Caco-2 (cell line): ENCODE measurements around the gene TUBB3. TPM values are rescaled to one million over a fixed set of nuclear protein-coding genes. Genes with fewer than 3 reads are reported as not detected.

ENCODE experiments used
- BruUV-seq: library from RNA; stranded (reverse); fragments of 400-500 nt; replicated peaks from 2 replicates; lab custom pipeline; 2021; lab: Mats Ljungman, UMichigan
- CTCF ChIA-PET: fragments of 300-600 bp; sonication (Branson Sonifier 250); formaldehyde crosslinking; loops from one replicate; lab custom pipeline; 2022; ENCODE audit warnings: antibody characterized with exemption; lab: Charles Lee
- POLR2A ChIA-PET: fragments of 300-600 bp; sonication (Branson Sonifier 250); formaldehyde crosslinking; loops from one replicate; lab custom pipeline; 2022; ENCODE audit warnings: antibody characterized with exemption; lab: Charles Lee
- DNase-seq, 2 experiments: peaks; one replicate each; pipeline versions ENCODE4 v3.0.0 to v3.0.0-alpha.2; 2020 to 2022
- H3K27me3 ChIP-seq: replicated peaks from 2 replicates; pipeline ENCODE4 v1.6.0; 2011; ENCODE audit warnings: low read length; ENCODE audit not compliant: control insufficient read depth, insufficient read depth
- H3K36me3 ChIP-seq: 2 replicates; pipeline ENCODE4 v1.5.1; 2011; ENCODE audit warnings: low read length; ENCODE audit not compliant: control insufficient read depth, insufficient read depth
- H3K4me1 ChIP-seq: fragments of 250-450 bp; sonication (Bioruptor Pico); 2 replicates; pipeline ENCODE4 v1.5.1; 2020; ENCODE audit warnings: mild to moderate bottlenecking
- H3K4me3 ChIP-seq: 2 replicates; pipeline ENCODE4 v1.5.1; 2011; ENCODE audit warnings: low read depth, mild to moderate bottlenecking, control low read depth, low read length
- H3K9me3 ChIP-seq: fragments of 250-450 bp; sonication (Bioruptor Pico); 2 replicates; pipeline ENCODE4 v1.5.1; 2020; ENCODE audit warnings: mild to moderate bottlenecking, moderate library complexity
- H3K27ac Mint-ChIP-seq: one replicate; pipeline ENCODE4 v1.8.0; 2022; ENCODE audit warnings: mixed read lengths; ENCODE audit not compliant: unreplicated experiment
- H3K27me3 Mint-ChIP-seq: one replicate; pipeline ENCODE4 v1.8.0; 2022; ENCODE audit warnings: mixed read lengths; ENCODE audit not compliant: insufficient read depth, unreplicated experiment
- H3K36me3 Mint-ChIP-seq: one replicate; pipeline ENCODE4 v1.8.0; 2022; ENCODE audit warnings: mild to moderate bottlenecking, mixed read lengths; ENCODE audit not compliant: insufficient read depth, unreplicated experiment
- H3K4me1 Mint-ChIP-seq: one replicate; pipeline ENCODE4 v1.8.0; 2022; ENCODE audit warnings: low read depth, mixed read lengths; ENCODE audit not compliant: unreplicated experiment
- H3K4me3 Mint-ChIP-seq: one replicate; pipeline ENCODE4 v1.8.0; 2022; ENCODE audit warnings: mild to moderate bottlenecking, moderate library complexity, mixed read lengths; ENCODE audit not compliant: unreplicated experiment
- H3K9me3 Mint-ChIP-seq: one replicate; pipeline ENCODE4 v1.8.0; 2022; ENCODE audit warnings: mixed read lengths; ENCODE audit not compliant: unreplicated experiment
- CTCF ChIP-seq, 2 experiments: fragments of 200-600 bp in 1 of 2; IDR thresholded peaks; 1 replicate in 1 of 2; 2 replicates in 1 of 2; pipeline versions ENCODE4 v1.5.1 to v1.8.0; 2011 to 2022; ENCODE audit warnings: antibody characterized with exemption in 1 of 2, control low read depth in 1 of 2, inconsistent platforms in 1 of 2, low read depth in 1 of 2, low read length in 1 of 2, mild to moderate bottlenecking in 1 of 2, moderate library complexity in 1 of 2; ENCODE audit not compliant: insufficient read depth in 1 of 2, severe bottlenecking in 1 of 2, unreplicated experiment in 1 of 2
- intact Hi-C: fragments of 100-400 bp; cut with micrococcal nuclease; formaldehyde crosslinking; loops from one replicate; pipeline ENCODE4 v1.10.0; 2022; ENCODE audit not compliant: unreplicated experiment
- total RNA-seq: library from RNA; stranded (reverse); gene quantifications from 2 replicates; pipeline ENCODE4 v1.2.3, GENCODE V29; 2022

Gene TUBB3
- total RNA-seq, 1 experiment from 2014 or later = 31.3 TPM

GRCh38 chr16:89985219-89985618, 62.1 kb downstream of the TUBB3 start:
- Histone ChIP-seq H3K36me3 (peaks cover 5% of the 10 kb centered on the region), H3K27me3 (no peaks in the 10 kb centered on the region), H3K4me1 (no peaks in the 10 kb centered on the region), H3K9me3 (no peaks in the 10 kb centered on the region), H3K4me3 (no peak overlapping the region)
- ChIA-PET POLR2A (no interaction called here), CTCF (no interaction called here)
- Mint-ChIP-seq H3K27me3 (no peaks in the 10 kb centered on the region), H3K27ac (no peak overlapping the region), H3K9me3 (no peaks in the 10 kb centered on the region), H3K4me3 (no peak overlapping the region), H3K36me3 (peaks cover 80% of the 10 kb centered on the region), H3K4me1 (no peaks in the 10 kb centered on the region)
- intact Hi-C loops = no loop called here
- no peak for DNase-seq
- no TSS peak for BruUV-seq
- TF ChIP-seq CTCF (IDR thresholded peaks at IDR 0.05; ENCODE audit: insufficient read depth in 1 of 2, low read depth in 1 of 2, low read length in 1 of 2, severe bottlenecking in 1 of 2, unreplicated experiment in 1 of 2) = no peak

Other genes with a start within 250 kb of the TUBB3 start
- gene CDK10, start 236.7 kb upstream of the TUBB3 start, total RNA-seq = 135 and 140 TPM in 2 replicates
- 16.4 and 18.5 TPM in 2 replicates for gene SPATA2L, start 221.6 kb upstream of the TUBB3 start, total RNA-seq
- 6.1 and 6.3 TPM in 2 replicates for gene VPS9D1, start 202.4 kb upstream of the TUBB3 start, total RNA-seq
- 28.1 and 35.4 TPM in 2 replicates for gene ZNF276, start 201.8 kb upstream of the TUBB3 start, total RNA-seq
- gene FANCA, start 106.7 kb upstream of the TUBB3 start, total RNA-seq = 173 and 185 TPM in 2 replicates
- 29.6 and 31.3 TPM in 2 replicates for gene SPIRE2, start 94.9 kb upstream of the TUBB3 start, total RNA-seq
- gene TCF25, start 49.8 kb upstream of the TUBB3 start, total RNA-seq = 196 and 244 TPM in 2 replicates
- gene MC1R, start 4.5 kb upstream of the TUBB3 start, total RNA-seq = 5.6 and 6.5 TPM in 2 replicates
- 132 and 145 TPM in 2 replicates for gene DEF8, start 25.4 kb downstream of the TUBB3 start, total RNA-seq
- 64.2 and 64.6 TPM in 2 replicates for gene DBNDD1, start 96.1 kb downstream of the TUBB3 start, total RNA-seq
- not detected in 2 replicates for gene PRDM7, start 154.0 kb downstream of the TUBB3 start, total RNA-seq